NAMALWA (cell line): ENCODE results near the gene CCDC93.

Experiments used
- DNase-seq: peaks from one replicate; pipeline ENCODE4 v3.0.0-alpha.2; 2015; ENCODE audit warnings: low spot score

Gene CCDC93

GRCh38 chr2:118013724-118014491 is at the start of gene CCDC93:
Gene CCDC93 (minus strand): TSS chr2:118014070. CDS start chr2:118013995, 75 bp downstream.
- DNase-seq = peak; percentile 90

GRCh38 chr2:118062669-118063068 is 48.8 kb upstream of the CCDC93 start:
- DNase-seq = no peak

GRCh38 chr2:118062048-118062447 is 48.2 kb upstream of the CCDC93 start:
- no peak for DNase-seq

GRCh38 chr2:118061135-118061955 is 47.5 kb upstream of the CCDC93 start:
- peak; percentile 78 for DNase-seq

GRCh38 chr2:118059919-118060478 is 46.1 kb upstream of the CCDC93 start:
- DNase-seq = no peak

GRCh38 chr2:118058951-118059350 is 45.1 kb upstream of the CCDC93 start:
- DNase-seq = no peak

- DNase-seq = no peak
Measured at GRCh38 chr2:118056801-118057200, 42.9 kb upstream of the CCDC93 start.

- peak; percentile 77 for DNase-seq
Measured at GRCh38 chr2:118056165-118056534, 42.3 kb upstream of the CCDC93 start.

GRCh38 chr2:118055512-118056164 is 41.8 kb upstream of the CCDC93 start:
- DNase-seq = peak; percentile 64

- no peak for DNase-seq
Measured at GRCh38 chr2:118054213-118055008, 40.5 kb upstream of the CCDC93 start.

- DNase-seq = no peak
Measured at GRCh38 chr2:118053681-118054080, 39.8 kb upstream of the CCDC93 start.

GRCh38 chr2:118052474-118052873 is 38.6 kb upstream of the CCDC93 start:
- DNase-seq = no peak

GRCh38 chr2:118051826-118052358 is 38.0 kb upstream of the CCDC93 start:
- DNase-seq = no peak

GRCh38 chr2:118050974-118051373 is 37.1 kb upstream of the CCDC93 start:
- no peak for DNase-seq

GRCh38 chr2:118050386-118050785 is 36.5 kb upstream of the CCDC93 start:
- DNase-seq = no peak

GRCh38 chr2:118049816-118050140 is 35.9 kb upstream of the CCDC93 start:
- no peak for DNase-seq

- peak; percentile 14 for DNase-seq
Measured at GRCh38 chr2:118049140-118049815, 35.4 kb upstream of the CCDC93 start.

- no peak for DNase-seq
Measured at GRCh38 chr2:118048401-118048800, 34.5 kb upstream of the CCDC93 start.

GRCh38 chr2:118047380-118047826 is 33.5 kb upstream of the CCDC93 start:
- no peak for DNase-seq

GRCh38 chr2:118046634-118047210 is 32.9 kb upstream of the CCDC93 start:
- DNase-seq = peak; percentile 57
